Right cardiac atrium (tissue), 5 donors: ENCODE data around the gene NCF2. TPM values are rescaled to one million over a fixed set of nuclear protein-coding genes. Genes with fewer than 3 reads are reported as not detected.

ENCODE experiments used
- ATAC-seq, 2 donors: fragments of 200-7000 bp; cut with Tn5 transposase; one replicate each; pipeline versions ENCODE4 v1.8.0 to v1.9.1; 2020; ENCODE audit warnings: moderate library complexity in 2 of 2, mild to moderate bottlenecking in 1 of 2
- DNase-seq, 3 donors: peaks; one replicate each; pipeline ENCODE4 v3.0.0-alpha.2; 2020
- H3K27ac ChIP-seq: one replicate; pipeline ENCODE4 v1.5.1; 2013; ENCODE audit warnings: mild to moderate bottlenecking, low read length, control low read depth, moderate library complexity
- H3K27me3 ChIP-seq: one replicate; pipeline ENCODE4 v1.6.1; 2013; ENCODE audit not compliant: control insufficient read depth, insufficient read depth
- H3K4me1 ChIP-seq: one replicate; pipeline ENCODE4 v1.6.1; 2013; ENCODE audit warnings: low read length; ENCODE audit not compliant: control insufficient read depth, insufficient read depth
- H3K4me3 ChIP-seq: one replicate; pipeline ENCODE4 v1.5.1; 2013; ENCODE audit warnings: low read length, control low read depth
- H3K9me3 ChIP-seq: one replicate; pipeline ENCODE4 v1.6.1; 2013; ENCODE audit warnings: low read length; ENCODE audit not compliant: control insufficient read depth
- whole genome bisulfite sequencing: extraction: QIAGEN DNeasy Blood & Tissue Kit; methylation state at CpG from one replicate; pipeline ENCODE4 v1.1.7; 2013; 5-methylcytosine and 5-hydroxymethylcytosine counted together
- intact Hi-C, 4 donors: fragments of 100-400 bp; cut with DNase I; formaldehyde crosslinking; loops; one replicate each; pipeline versions ENCODE4 v1.11.0 to v1.14.0; 2022 to 2023
- polyA plus RNA-seq: library from polyadenylated mRNA; stranded (reverse); fragments of 200-250 nt; gene quantifications from one replicate; pipeline ENCODE4 v1.2.3, GENCODE V29; 2013
- total RNA-seq, 4 donors: library from RNA; stranded (reverse); fragmentation: NEBNext Ultra II Directional; extraction: Animal tissue kit (Norgen Biotek cat#: 25700); gene quantifications; one replicate each; pipeline ENCODE4 v1.2.1, GENCODE V29; 2021
- donor health status: healthy with polysubstance abuse.
- donor health status: DM: no; HTN: yes; CAD: no.
- donor health status: DM: no; HTN: no; CAD: no.
- donor health status: DM: no; HTN: yes; CAD: no; lungs with severe emphysema.
- donor health status: DM: yes; HTN: yes; CAD: no.

Gene NCF2
- total and polyA plus RNA-seq, 5 donors, result 1.4 to 6.4 (median 5.7) TPM

DNA sequence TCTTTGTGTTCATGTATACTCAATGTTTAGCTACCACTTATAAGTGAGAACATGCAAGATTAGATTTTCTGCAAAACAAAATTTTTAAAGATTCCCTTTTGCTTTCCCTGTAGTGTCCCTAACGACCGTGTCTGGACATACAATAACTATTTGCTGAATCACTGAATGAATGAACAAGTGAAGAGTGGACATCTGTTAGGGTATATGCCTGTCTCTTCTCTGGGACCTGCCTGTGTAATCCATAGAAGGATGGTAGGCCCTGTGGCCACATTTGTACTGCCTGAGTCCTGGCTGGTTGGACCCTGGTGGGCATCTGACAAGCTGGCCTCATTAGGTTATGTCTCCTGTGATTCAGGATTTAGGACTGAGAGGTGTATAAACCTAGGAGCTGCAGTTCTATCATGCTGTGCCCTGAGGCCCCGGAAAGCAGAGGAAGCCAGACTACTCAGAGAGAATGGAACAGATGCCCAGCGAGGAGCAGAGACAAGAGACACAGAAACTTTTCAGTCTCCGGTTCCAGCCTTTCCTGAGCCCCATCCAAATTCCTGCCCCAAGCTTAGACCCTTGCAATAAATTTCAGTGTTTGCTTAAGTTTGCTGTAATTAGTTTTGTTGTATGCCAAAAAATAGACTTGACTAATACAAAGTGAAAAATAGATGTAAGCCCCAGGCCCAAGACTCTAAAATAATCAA, 7.5 kb upstream of the NCF2 start:
- H3K4me3 ChIP-seq, result no peak overlapping the region
- H3K4me1 ChIP-seq, result no peaks in the 10 kb centered on the region
- no peaks in the 10 kb centered on the region for H3K9me3 ChIP-seq
- intact Hi-C loops, result no loop called here
- ATAC-seq (no peak), DNase-seq (no peak)
- WGBS, result 69% methylated on average over 5 of the region's 5 CpGs
- H3K27ac ChIP-seq, result no peak overlapping the region
- no peaks in the 10 kb centered on the region for H3K27me3 ChIP-seq

DNA sequence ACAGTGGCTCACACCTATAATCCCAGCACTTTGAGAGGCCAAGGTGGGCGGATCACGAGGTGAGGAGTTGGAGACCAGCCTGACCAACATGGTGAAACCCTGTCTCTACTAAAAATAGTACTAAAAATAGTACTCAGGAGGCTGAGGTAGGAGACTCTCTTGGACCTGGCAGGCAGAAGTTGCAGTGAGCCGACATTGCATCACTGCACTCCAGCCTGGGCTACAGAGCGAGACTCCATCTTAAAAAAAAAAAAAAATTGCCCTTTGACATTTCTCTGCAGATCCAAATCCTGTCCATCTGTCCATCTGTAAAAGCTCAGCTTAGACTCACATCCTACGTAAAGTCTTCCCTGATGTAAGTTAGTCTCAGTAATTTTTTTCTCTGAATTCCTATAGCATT, 6.2 kb upstream of the NCF2 start:
- DNase-seq, result no peak
- no peaks in the 10 kb centered on the region for H3K4me1 ChIP-seq
- no peak overlapping the region for H3K27ac ChIP-seq
- no peaks in the 10 kb centered on the region for H3K9me3 ChIP-seq
- H3K4me3 ChIP-seq, result no peak overlapping the region
- ATAC-seq, result no peak
- WGBS, result 88% methylated on average over 5 of the region's 5 CpGs
- H3K27me3 ChIP-seq, result no peaks in the 10 kb centered on the region
- intact Hi-C loops, result no loop called here

DNA sequence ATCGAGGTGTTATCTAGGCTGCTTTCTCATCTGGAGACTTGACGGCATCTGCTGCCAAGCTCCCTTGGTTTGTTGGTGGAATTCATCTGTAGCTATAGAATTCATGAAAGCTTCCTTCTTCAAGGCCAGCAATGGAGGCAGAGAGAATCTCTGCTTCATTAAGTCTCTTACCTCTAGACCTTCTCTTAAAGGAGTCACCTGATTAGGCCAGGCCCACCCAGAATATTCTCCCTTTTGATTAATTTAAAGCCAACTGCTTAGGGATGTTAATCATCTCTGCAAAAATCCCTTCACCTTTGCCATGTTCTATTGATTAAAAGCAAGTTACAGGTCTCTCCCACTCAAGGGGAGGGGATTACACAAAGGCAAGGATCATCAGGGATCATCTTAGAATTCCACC, 5.3 kb upstream of the NCF2 start:
- ATAC-seq (no peak), DNase-seq (no peak)
- Histone ChIP-seq H3K4me1 (no peaks in the 10 kb centered on the region), H3K9me3 (no peaks in the 10 kb centered on the region), H3K4me3 (no peak overlapping the region), H3K27me3 (no peaks in the 10 kb centered on the region), H3K27ac (no peak overlapping the region)
- WGBS, result 89% methylated on average over 2 of the region's 2 CpGs
- intact Hi-C loops, result no loop called here

DNA sequence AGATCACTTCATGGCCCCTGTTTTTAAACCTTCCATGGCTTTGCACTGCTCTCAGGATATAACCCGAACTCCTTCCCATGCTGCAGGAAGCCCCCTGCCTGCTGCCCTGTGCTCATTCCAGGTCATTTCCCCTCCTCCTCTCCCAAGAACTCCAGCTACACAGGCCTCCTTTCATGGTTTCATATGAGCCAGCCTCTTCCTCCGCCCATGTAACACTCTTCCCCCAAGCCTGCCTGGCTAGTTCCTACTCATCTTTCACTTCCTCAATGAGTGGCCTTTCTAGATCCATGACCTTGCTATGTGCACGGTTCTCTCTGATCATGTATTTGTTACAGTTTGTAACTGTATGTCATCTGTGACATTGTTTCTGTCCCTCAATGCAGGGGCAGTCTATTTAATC, 3.1 kb upstream of the NCF2 start:
- H3K9me3 ChIP-seq, result no peaks in the 10 kb centered on the region
- no peak overlapping the region for H3K4me3 ChIP-seq
- WGBS, result 70% methylated on average over 3 of the region's 3 CpGs
- DNase-seq, result no peak
- intact Hi-C loops, result no loop called here
- no peak overlapping the region for H3K27ac ChIP-seq
- H3K27me3 ChIP-seq, result no peaks in the 10 kb centered on the region
- peak; percentile 8 to 42 for ATAC-seq
- no peaks in the 10 kb centered on the region for H3K4me1 ChIP-seq

DNA sequence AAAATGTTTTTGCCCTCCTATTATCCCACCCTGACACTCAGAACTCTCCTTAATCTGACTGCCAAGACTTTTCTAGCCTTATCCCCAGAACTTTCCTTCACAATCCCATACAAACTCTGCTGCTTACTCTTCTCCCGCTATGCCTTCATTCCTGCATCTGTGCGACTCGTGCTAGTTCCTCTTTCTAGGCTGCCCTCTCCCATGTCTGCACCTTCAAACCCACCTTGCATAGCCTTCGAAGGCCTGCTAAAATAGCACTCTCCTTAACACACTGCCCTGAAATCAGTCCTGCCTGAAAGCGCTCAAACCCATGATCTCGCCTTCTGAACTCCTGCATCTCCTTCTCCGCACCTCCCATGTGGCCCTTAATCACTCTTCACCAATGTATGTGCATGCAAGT, 2.5 kb upstream of the NCF2 start:
- ATAC-seq, result no peak
- Histone ChIP-seq H3K4me1 (no peaks in the 10 kb centered on the region), H3K9me3 (no peaks in the 10 kb centered on the region), H3K27me3 (no peaks in the 10 kb centered on the region), H3K27ac (no peak overlapping the region), H3K4me3 (no peak overlapping the region)
- intact Hi-C loops, result no loop called here
- no peak for DNase-seq
- 91% methylated on average over 7 of the region's 7 CpGs for WGBS

DNA sequence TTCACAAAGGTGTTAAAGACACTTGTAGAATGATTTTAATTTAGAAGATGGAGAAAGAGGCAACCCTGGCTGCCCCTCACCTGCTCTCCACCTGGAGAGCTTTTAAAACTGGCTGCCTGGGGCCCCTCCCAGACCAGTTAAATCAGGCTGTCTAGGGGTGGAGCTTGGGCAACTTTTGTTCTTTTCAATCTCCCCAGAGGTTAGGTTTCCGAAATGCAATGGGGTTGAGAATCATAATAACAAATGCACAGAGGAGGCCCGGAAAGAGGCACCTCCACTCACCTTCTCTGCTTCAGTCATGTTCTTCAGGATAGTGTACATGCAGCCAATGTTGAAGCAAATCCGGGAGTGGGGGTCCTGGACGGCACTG, 400 bp downstream of the NCF2 start:
- Histone ChIP-seq H3K9me3 (no peaks in the 10 kb centered on the region), H3K27ac (peak overlapping the region; percentile 2), H3K4me3 (peak overlapping the region; percentile 8), H3K27me3 (no peaks in the 10 kb centered on the region), H3K4me1 (no peaks in the 10 kb centered on the region)
- 81% methylated on average over 4 of the region's 4 CpGs for WGBS
- intact Hi-C loops, result no loop called here
- no peak for ATAC-seq
- no peak for DNase-seq

DNA sequence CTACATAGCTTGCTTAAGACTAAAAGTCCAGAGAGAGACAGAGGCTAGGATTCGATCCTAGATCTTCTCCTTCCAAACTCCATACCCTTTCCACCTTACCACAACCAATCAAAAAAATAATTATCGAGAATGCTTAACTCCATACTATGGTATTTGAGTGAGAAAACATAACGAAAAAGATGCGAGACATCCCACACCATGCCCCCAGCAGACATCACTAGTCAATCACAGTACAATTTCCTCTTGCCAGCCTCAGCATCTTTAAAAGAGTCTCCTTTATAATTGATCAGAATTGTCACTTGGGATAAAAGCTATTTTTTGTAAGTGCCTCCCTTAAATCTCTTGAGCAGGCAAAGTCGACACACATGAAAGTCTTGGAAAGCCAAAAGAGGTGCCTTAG, 875 bp downstream of the NCF2 start:
- no peaks in the 10 kb centered on the region for H3K4me1 ChIP-seq
- no peak overlapping the region for H3K27ac ChIP-seq
- ATAC-seq (no peak), DNase-seq (no peak)
- H3K9me3 ChIP-seq, result no peaks in the 10 kb centered on the region
- intact Hi-C loops, result no loop called here
- no peak overlapping the region for H3K4me3 ChIP-seq
- no peaks in the 10 kb centered on the region for H3K27me3 ChIP-seq
- 90% methylated on average over 5 of the region's 5 CpGs for WGBS

DNA sequence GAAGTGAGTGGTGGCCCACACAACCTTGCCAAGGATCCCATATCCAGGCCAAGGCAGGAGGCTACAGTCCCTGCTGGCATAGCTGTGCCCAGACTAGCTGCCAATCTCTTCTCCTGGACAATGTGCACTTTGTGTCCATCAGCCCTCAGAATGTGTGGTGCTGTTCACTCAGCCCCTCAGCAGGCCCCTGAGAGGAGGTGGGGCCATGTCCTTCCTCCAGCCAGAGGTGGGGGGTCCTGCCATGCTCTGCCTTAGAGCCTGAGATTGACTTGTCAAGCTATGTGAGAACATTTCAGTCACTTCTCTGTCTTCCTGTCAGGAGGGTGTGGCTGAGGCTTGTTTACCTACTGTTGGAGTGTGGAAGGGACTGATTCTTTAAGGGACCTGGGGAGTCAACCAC, 1.4 kb downstream of the NCF2 start:
- DNase-seq, result no peak
- intact Hi-C loops, result no loop called here
- Histone ChIP-seq H3K27ac (no peak overlapping the region), H3K4me3 (no peak overlapping the region), H3K4me1 (no peaks in the 10 kb centered on the region), H3K9me3 (no peaks in the 10 kb centered on the region), H3K27me3 (no peaks in the 10 kb centered on the region)
- ATAC-seq, result peak in 1 of 2 donors; percentile 19

DNA sequence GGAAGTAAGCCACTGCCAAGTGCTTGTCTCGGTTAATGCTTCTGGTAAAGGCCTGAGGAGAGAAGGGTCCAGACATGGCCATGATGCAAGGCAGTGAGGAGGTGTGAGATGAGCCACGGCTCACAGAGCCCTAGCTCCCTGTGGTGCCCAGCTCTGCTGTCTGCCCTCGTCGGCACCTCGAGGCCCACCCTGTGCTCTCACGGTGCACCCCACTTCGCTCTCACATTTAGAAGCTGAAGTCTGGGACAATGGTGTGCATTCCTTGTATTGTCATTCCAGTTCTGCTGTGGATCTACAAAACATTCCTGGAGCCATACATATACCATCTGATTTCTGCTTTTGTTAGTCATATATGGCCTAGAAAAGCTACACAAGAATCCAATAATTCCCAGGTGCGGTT, 3.3 kb downstream of the NCF2 start:
- Histone ChIP-seq H3K27ac (no peak overlapping the region), H3K27me3 (no peaks in the 10 kb centered on the region), H3K9me3 (no peaks in the 10 kb centered on the region), H3K4me1 (no peaks in the 10 kb centered on the region), H3K4me3 (no peak overlapping the region)
- WGBS, result 88% methylated on average over 8 of the region's 8 CpGs
- DNase-seq (no peak), ATAC-seq (no peak)
- intact Hi-C loops, result no loop called here

DNA sequence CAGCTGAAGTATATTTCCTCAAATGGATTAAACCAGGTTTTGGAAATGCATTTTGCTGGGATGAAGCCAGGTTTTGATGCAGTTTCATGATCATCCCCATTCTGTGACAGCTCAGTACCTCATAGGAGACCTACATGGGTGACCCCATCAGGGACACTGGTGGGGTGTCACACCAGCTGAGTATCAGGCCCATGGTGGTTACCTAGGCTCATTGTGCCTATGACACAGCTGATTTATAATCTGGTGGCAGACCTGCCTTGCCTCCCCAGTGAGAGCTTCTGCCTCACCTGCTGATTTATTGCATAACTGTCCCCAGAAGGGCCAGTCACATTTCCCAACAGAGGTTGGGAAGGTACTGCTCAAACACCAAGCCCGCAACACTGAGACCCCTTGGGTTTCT, 3.8 kb downstream of the NCF2 start:
- intact Hi-C loops, result no loop called here
- no peaks in the 10 kb centered on the region for H3K4me1 ChIP-seq
- DNase-seq, result no peak
- no peak overlapping the region for H3K27ac ChIP-seq
- H3K9me3 ChIP-seq, result no peaks in the 10 kb centered on the region
- 84% methylated on average over 1 of the region's 1 CpG for WGBS
- H3K4me3 ChIP-seq, result no peak overlapping the region
- no peak for ATAC-seq
- no peaks in the 10 kb centered on the region for H3K27me3 ChIP-seq

DNA sequence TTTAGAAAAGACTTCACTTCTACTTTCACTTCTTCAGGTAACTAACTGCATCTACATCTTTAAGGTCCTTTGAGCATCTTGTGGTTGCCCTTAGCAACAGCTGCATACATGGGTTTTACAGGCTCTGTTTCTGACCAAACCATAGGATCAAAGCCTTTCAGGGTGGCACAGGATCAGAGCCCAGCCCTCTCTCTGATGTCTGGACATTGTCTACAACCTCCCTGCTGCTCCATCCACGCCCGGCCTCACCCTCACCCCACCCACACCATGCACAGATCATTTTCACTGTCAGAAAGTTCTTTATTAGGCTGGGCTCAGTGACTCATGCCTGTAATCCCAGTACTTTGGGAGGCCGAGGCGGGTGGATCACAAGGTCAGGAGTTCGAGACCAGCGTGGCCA, 5.2 kb downstream of the NCF2 start:
- Histone ChIP-seq H3K9me3 (no peaks in the 10 kb centered on the region), H3K27me3 (no peaks in the 10 kb centered on the region), H3K4me1 (no peaks in the 10 kb centered on the region), H3K4me3 (no peak overlapping the region), H3K27ac (no peak overlapping the region)
- WGBS, result 86% methylated on average over 6 of the region's 6 CpGs
- intact Hi-C loops, result no loop called here
- DNase-seq, result no peak
- no peak for ATAC-seq

DNA sequence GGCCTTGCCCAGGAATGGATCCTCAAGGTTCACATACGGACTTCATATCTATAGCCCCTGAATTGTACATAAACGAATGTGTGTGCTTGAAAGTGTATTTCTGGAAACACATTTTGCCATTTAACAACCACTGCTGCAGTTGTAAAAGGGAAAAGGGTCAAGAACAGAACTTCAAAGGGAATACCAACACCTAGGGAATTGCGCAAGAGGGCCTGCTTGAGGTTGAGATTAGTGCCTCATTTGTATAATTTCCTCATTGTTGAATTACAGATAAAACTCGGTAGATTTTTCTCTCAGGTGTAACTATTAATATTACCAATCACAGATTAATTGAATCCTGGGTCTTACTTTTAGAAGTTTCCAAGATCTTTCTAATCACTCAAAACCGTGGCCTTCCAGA, 6.1 kb downstream of the NCF2 start:
- Histone ChIP-seq H3K27ac (no peak overlapping the region), H3K27me3 (no peaks in the 10 kb centered on the region), H3K9me3 (no peaks in the 10 kb centered on the region), H3K4me3 (no peak overlapping the region), H3K4me1 (no peaks in the 10 kb centered on the region)
- DNase-seq (no peak), ATAC-seq (no peak)
- WGBS, result 68% methylated on average over 5 of the region's 5 CpGs
- intact Hi-C loops, result no loop called here
